ENCODE results near the gene CEP290. TPM values are rescaled to one million over a fixed set of nuclear protein-coding genes. Genes with fewer than 3 reads are reported as not detected.
A peak's percentile ranks its signal among the peaks of the same experiment; 100 is the strongest.

CEP290 gene
- total and polyA plus RNA-seq, 10 of the 15 experiments (the other 5 are each of a cell fraction or from before 2014, with no cell fraction given): 4.8 to 15.7 (median 10.7) TPM

GRCh38 chr12:88035271-88035906 is 106.5 kb downstream of the CEP290 start (continued):
- TF ChIP-seq MLLT1 (IDR thresholded peaks at IDR 0.05): no peak; the same call in 1 of the 2 replicates
- TF ChIP-seq POLR2AphosphoS5 (IDR thresholded peaks at IDR 0.05; ENCODE audit: low read length): peak; percentile 87
- TF ChIP-seq ZBTB40 (IDR thresholded peaks at IDR 0.05; ENCODE audit: borderline replicate concordance): peak; percentile 52; the same call in 1 of the 2 replicates
- no peak for TF ChIP-seq ATF3 (IDR thresholded peaks at IDR 0.05; ENCODE audit: borderline replicate concordance, extremely low read depth, low read depth, low read length)
- TF ChIP-seq DPF2 (IDR thresholded peaks at IDR 0.05): peak; percentile 65; the same call in 1 of the 2 replicates
- TF ChIP-seq CTCF (IDR thresholded peaks at IDR 0.05 in 2 of 3, conservative IDR thresholded peaks at IDR 0.05 in 1 of 3; ENCODE audit: control insufficient read depth in 2 of 3, extremely low read depth in 1 of 3, insufficient read depth in 1 of 3, low read depth in 3 of 3, low read length in 3 of 3): no peak
- no peak for TF ChIP-seq CUX1 (IDR thresholded peaks at IDR 0.05; ENCODE audit: insufficient replicate concordance, low read depth, low read length)
- TF ChIP-seq NFXL1 (IDR thresholded peaks at IDR 0.05; ENCODE audit: borderline replicate concordance): no peak
- TF ChIP-seq PKNOX1 (IDR thresholded peaks at IDR 0.05): no peak
- no peak for TF ChIP-seq ASH2L (IDR thresholded peaks at IDR 0.05; ENCODE audit: borderline replicate concordance, low read depth)
- no peak for TF ChIP-seq STAT1 (conservative IDR thresholded peaks at IDR 0.05)
- TF ChIP-seq CHD2 (IDR thresholded peaks at IDR 0.05; ENCODE audit: borderline replicate concordance, low read depth, low read length): peak; percentile 70; the same call in 1 of the 2 replicates
- peak; percentile 22; the same call in 1 of the 2 replicates for TF ChIP-seq TARDBP (IDR thresholded peaks at IDR 0.05; ENCODE audit: borderline replicate concordance)

All from GM12878 (cell line).